OCI-LY3 (cell line): ENCODE data around the gene ARF1.

Experiments
- H2AFZ ChIP-seq: fragments of 200-600, 300-600 bp; shearing (Covaris generic); 2 replicates; pipeline ENCODE4 v1.6.0; 2014; ENCODE audit warnings: antibody characterized with exemption, low read depth, low read length
- H3K27ac ChIP-seq: fragments of 200-600, 300-600 bp; sonication (generic); 2 replicates; pipeline ENCODE4 v1.5.1; 2014; ENCODE audit warnings: mild to moderate bottlenecking, low read length, moderate library complexity, mixed read lengths
- H3K27me3 ChIP-seq: fragments of 200-600, 300-600 bp; sonication (generic); 2 replicates; pipeline ENCODE4 v1.6.1; 2014; ENCODE audit warnings: low read depth, low read length, mixed read lengths
- H3K36me3 ChIP-seq: fragments of 200-600, 300-600 bp; sonication (generic); replicated peaks from 2 replicates; pipeline ENCODE3; 2014; ENCODE audit warnings: low read depth, low read length, mixed read lengths
- H3K4me1 ChIP-seq: fragments of 300-600, 200-600 bp; sonication (generic); 2 replicates; pipeline ENCODE4 v1.6.1; 2014; ENCODE audit warnings: low read length, mixed read lengths
- H3K4me2 ChIP-seq: fragments of 200-600, 300-600 bp; sonication (generic); 2 replicates; pipeline ENCODE4 v1.6.1; 2014; ENCODE audit warnings: low read length, mixed read lengths
- H3K4me3 ChIP-seq: fragments of 300-600, 200-600 bp; sonication (generic); 2 replicates; pipeline ENCODE4 v1.5.1; 2014; ENCODE audit warnings: antibody characterized with exemption, mild to moderate bottlenecking, low read length, moderate library complexity
- H3K79me2 ChIP-seq: fragments of 300-600, 200-600 bp; shearing (Covaris generic); 2 replicates; pipeline ENCODE4 v1.6.1; 2014; ENCODE audit warnings: mild to moderate bottlenecking, low read length, mixed read lengths
- H3K9ac ChIP-seq: fragments of 300-600, 200-600 bp; shearing (Covaris generic); 2 replicates; pipeline ENCODE4 v1.6.0; 2014; ENCODE audit warnings: mild to moderate bottlenecking, low read length, moderate library complexity
- H3K9me3 ChIP-seq: fragments of 200-600, 300-600 bp; shearing (Covaris generic); 2 replicates; pipeline ENCODE4 v1.6.1; 2014; ENCODE audit warnings: low read length, mixed read lengths; ENCODE audit not compliant: insufficient read depth
- H4K20me1 ChIP-seq: fragments of 200-600, 300-600 bp; sonication (generic); 2 replicates; pipeline ENCODE4 v1.6.1; 2016; ENCODE audit warnings: low read length, mixed read lengths; ENCODE audit not compliant: insufficient read depth
- CTCF ChIP-seq: fragments of 200-600, 300-600 bp; sonication (generic); IDR thresholded peaks from 2 replicates; pipeline ENCODE4 v1.5.1; 2014; ENCODE audit warnings: antibody characterized with exemption, low read length, low read depth
- EZH2phosphoT487 ChIP-seq: fragments of 200-600 bp; shearing (Covaris generic); IDR thresholded peaks from 2 replicates; pipeline ENCODE4 v1.6.1; 2018; ENCODE audit warnings: antibody characterized with exemption, mixed run types, low read depth

The ARF1 gene

DNA sequence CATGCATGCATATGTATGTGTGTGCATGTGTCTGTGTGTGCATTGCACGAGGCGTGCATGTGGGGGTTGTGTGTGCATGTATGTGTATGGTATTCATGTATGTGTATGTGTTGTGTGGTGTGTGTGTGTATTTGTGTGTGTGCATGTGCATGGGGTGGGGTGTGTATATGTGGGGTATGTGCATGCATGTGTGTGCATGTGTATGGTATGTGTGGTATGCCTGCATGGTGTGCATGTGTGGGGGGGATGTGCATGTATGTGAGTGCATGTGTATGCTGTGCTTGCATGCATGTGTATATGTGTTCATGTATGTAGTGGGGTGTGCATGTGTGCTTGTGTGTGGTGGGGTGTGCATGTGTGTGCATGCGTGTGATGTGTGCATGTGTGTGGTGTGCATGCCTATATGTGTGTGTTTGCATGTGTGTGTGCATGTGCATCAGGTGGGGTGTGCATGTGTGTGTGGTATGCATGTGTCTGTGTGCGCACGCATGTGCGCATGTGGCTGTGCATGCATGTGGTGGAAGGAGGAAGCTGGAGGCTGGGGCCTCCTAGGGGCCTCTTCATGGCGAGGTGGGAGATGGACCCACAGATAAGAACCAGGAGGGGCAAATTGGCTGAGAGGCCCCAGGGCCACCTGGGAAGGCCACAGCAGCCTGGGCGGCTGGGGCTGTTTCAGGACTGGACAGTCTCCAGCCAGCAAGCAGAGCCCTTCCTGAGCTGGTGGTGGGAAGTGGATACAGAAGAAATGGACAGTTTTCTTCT, 35.9 kb upstream of the ARF1 start:
- TF ChIP-seq CTCF: no peak
- Histone ChIP-seq H3K36me3 (no peaks in the 10 kb centered on the region), H3K4me1 (no peaks in the 10 kb centered on the region), H3K4me2 (no peak overlapping the region), H3K27ac (no peak overlapping the region), H4K20me1 (no peaks in the 10 kb centered on the region), H3K4me3 (no peak overlapping the region), H3K9ac (no peak overlapping the region), H3K9me3 (no peaks in the 10 kb centered on the region), H3K27me3 (peaks cover 24% of the 10 kb centered on the region; the same call in 1 of the 2 replicates), H3K79me2 (no peaks in the 10 kb centered on the region), H2AFZ (no peak overlapping the region)

- Histone ChIP-seq H3K9me3 (no peaks in the 10 kb centered on the region), H3K4me1 (no peaks in the 10 kb centered on the region), H3K36me3 (no peaks in the 10 kb centered on the region), H3K27me3 (peaks cover 24% of the 10 kb centered on the region; the same call in 1 of the 2 replicates), H3K27ac (no peak overlapping the region), H3K79me2 (no peaks in the 10 kb centered on the region), H3K9ac (no peak overlapping the region), H2AFZ (no peak overlapping the region), H3K4me2 (no peak overlapping the region), H4K20me1 (no peaks in the 10 kb centered on the region), H3K4me3 (no peak overlapping the region)
- TF ChIP-seq EZH2phosphoT487 (no peak), CTCF (no peak)
Measured at GRCh38 chr1:228047183-228047466, 35.4 kb upstream of the ARF1 start.

DNA sequence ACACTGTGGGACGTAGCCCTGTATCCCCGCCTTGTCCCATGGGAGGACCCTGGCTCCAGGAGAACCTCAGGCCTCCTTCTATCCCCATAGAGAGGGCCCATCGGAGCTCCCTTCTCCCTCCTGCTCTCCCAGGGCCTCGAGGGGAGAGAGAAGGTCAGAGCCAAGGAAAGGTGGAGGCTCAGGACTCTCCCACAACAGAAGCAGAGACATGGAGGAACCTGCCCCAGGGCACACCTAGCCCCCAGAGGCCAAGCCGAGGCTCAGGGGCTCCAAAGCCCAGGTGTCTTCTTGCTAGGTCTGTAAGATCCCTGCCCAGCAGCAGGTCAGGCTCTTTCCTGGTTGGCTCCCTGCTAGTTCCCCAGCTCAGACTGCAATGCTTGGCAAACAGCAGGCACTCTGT, 34.4 kb upstream of the ARF1 start:
- TF ChIP-seq EZH2phosphoT487: no peak
- no peak for TF ChIP-seq CTCF
- Histone ChIP-seq H3K4me3 (no peak overlapping the region), H3K9ac (no peak overlapping the region), H3K27ac (no peak overlapping the region), H3K9me3 (no peaks in the 10 kb centered on the region), H3K27me3 (peaks cover 25% of the 10 kb centered on the region; the same call in 1 of the 2 replicates), H3K4me2 (no peak overlapping the region), H2AFZ (no peak overlapping the region), H3K4me1 (no peaks in the 10 kb centered on the region), H3K79me2 (no peaks in the 10 kb centered on the region), H3K36me3 (no peaks in the 10 kb centered on the region), H4K20me1 (no peaks in the 10 kb centered on the region)

- Histone ChIP-seq H3K27me3 (peaks cover 31% of the 10 kb centered on the region; the same call in 1 of the 2 replicates), H3K27ac (no peak overlapping the region), H3K9ac (no peak overlapping the region), H3K9me3 (no peaks in the 10 kb centered on the region), H3K4me2 (no peak overlapping the region), H3K36me3 (no peaks in the 10 kb centered on the region), H3K4me3 (no peak overlapping the region), H3K4me1 (no peaks in the 10 kb centered on the region), H4K20me1 (no peaks in the 10 kb centered on the region), H2AFZ (no peak overlapping the region), H3K79me2 (no peaks in the 10 kb centered on the region)
- TF ChIP-seq EZH2phosphoT487 (no peak), CTCF (no peak)
Measured at GRCh38 chr1:228048659-228049298, 33.7 kb upstream of the ARF1 start.
